Hepatic stellate cell (primary cell): Measurements from ENCODE around the gene PRL.

ENCODE experiments used
- DNase-seq: peaks from one replicate; pipeline ENCODE4 v3.0.0; 2011; ENCODE audit warnings: low spot score

Gene PRL

DNA sequence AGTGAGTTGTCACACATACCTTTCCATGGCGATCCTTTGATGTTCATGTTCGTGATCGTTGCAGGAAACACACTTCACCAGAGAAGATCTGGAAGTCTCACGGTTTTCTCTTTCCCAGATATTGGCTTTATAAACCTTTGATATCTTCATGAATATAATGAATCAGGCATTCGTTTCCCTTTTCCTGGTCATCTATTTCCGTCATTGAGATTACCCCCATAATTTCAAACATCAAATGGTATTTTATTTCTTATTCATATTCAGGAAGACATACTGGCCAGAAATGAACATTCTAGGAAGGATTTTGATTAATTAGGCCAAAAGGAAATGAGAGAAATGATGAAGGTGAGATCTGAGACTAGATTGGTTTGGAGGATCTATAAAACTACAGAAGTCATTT, at the start of gene PRL:
Gene PRL (minus strand): TSS at position 101 of the 400 bp plus-strand sequence. CDS start 54 bp downstream, at position 47.
- DNase-seq, result no peak

DNA sequence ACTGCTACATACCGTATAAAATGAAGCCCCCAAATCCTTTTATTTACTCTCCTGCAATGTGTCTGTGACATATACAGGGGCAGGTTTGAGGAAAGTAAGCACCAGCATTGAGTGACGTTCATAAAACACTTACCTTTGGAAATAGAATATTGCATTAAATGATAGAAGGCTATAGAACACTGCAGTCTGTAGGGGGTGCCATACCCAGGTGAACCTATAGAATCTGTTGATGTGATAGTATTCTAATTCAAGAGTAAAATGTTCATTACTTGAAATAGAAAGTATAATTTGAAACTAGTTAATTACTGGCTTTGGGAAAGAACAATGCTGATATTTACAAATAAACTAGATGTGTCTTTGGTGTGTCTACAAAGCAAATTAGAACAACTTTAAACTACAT, 47.0 kb upstream of the PRL start:
- DNase-seq, result no peak

DNA sequence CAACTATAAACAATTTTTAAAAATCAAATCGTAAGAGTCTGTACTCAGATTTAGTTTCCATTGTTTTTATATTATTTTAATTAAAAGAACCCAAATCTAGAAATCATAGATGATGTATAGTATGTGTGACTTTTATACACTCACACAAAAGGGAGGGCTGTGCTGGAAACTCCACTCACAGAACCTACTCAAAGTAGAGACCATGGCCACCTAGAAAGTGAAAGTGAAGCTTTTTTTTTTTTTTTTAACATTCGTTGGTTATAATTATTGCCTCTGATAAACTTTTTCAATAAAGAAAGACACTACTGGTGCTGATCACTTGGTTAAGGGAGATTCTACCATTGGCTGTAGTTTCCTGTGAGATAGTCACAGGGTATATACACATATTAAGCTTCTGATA, 37.9 kb upstream of the PRL start:
- DNase-seq, result no peak

DNA sequence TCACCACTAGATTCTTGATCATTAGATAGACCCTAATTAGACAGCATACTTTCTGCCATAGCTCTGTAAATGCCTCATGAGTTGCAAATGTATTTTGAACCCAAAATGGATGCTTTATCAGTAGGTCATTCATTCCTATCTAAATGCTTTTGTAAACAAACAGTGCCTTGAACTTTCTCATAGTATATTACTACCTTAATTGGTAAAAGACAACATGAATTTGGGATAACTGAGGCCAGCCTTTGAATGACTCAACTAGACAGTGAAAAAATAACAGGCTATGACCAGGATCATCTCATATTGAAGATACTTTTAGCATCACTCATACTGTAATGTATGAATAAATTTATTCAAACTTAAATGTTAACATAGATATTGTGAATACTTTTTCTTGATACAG, 37.0 kb upstream of the PRL start:
- no peak for DNase-seq

DNA sequence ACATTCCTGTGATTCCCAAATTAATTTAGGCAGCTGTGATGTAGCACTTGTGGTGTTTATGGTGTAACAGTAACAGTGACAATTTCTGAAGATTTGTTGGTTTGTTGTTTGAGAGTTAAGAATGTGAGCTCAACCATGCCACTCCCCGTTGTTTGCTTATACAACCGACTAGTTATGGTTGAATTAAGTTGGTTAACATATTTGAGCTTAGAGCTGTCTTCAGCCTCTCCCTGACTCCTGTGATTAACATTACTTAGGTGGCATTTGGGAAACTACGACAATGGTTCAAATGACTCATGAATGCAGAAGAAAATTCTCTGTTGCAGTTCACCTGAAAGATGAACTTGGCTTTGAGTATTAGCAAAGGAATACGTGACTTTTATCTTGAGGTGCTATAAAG, 35.9 kb upstream of the PRL start:
- DNase-seq, result no peak

DNA sequence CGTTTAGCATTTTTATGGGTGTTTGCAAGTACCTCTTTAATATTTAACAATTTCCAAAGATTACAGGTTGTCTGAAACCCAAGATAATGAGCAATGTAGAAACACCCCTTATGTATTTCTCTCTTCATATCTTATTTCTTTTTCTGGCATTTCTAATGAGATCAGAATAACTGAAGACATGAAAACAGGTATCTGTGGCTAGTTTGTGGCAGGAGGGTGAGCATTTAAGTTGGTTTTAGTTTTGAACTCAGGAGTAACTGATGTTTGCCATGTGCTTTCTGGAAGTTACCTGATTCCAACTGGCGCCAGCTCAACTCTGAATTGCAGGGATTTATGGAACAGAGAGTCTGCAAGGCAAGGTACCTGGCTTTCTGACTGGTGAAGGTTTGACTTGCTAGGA, 35.4 kb upstream of the PRL start:
- no peak for DNase-seq

DNA sequence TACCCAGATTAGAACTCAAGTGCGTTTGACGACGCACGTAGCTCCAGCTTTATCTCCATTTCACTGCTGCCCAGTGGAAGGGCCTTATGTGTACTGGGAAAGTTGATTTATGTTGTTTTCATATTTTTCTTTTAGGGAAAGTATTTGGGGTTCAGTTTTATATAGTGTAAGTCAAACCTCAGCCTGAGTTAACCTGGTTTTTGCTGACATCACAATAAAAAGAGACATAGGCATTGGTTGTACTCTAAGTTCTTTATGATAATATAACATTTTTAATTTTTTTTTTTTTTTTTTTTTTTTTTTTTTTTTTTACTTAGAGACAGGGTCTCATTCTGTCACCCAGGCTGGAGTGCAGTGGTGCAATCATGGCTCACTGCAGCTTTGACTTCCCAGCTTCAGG, 34.1 kb upstream of the PRL start:
- DNase-seq, result no peak

DNA sequence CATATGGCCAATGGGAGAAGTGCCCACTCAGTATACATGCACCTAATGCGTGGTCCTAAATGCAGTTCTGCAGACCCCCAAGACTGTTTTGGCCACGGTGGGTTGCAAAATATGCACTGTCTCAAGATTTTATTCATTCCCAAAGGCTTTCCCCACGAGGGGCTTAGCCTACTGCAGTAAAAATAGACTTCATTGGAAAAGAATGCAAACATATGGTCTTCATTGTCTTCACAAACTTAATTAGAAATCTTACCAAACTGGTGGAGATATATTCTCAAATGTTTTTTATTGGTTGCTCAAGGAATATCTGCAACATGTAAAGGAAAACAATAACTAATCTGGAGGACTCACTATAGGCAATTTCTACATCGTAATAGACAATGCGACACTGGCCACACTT, 31.6 kb upstream of the PRL start:
- no peak for DNase-seq

DNA sequence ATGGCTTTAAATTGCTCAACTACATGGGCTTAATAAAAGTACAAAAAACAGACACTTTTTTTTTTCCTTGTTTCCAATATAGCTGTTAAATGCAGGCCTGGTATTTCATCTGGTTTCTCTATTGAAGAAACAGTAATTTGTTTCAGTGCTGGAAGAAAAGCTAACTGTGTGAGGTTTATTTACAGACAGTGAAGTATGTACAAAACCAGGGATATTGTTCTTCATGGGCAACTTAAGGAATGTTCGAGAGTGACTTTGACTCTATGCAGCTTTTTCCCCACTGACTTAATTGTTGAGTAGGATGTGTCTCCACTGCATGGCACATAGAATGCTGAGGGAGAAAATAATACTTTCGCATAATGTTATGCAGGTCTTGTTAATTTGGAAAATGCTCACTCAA, 31.0 kb upstream of the PRL start:
- DNase-seq, result no peak

DNA sequence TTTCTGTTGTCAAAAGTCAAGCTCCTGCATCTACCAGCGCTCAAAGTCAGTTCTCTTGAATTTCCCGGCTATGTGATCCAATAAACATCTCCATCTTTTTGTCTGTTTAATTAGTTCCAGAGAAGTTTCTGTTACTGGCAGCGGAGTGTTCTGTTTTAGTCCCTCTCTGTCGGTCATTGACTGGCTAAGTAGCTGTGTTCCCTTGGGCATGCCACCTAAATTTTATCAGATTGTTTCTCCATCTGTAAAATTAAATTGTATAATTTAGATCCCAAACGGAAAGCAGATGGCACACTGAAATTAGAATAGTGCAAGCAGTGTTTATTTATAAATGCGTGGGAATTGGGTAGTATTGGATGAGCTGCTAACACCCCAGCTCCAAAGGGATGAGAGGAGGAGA, 29.7 kb upstream of the PRL start:
- no peak for DNase-seq

DNA sequence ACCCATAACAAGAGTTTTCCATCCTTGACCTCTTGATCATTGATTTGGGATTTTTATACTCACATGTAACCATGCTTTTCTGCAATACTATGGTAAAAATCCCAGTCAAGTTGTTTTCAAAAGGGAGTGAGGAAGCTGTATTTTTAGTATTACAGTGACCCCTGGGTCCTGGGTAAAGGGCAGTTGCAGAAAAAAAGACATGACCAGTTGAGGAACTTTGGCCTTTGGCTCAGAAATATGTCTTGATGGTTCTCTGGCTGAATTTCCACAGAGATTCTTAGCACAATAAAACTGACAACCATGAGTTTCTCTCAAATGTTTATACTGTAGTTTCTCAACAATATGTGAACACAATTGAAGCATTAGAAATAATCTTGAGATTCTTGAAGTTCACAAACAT, 28.6 kb upstream of the PRL start:
- DNase-seq, result no peak

DNA sequence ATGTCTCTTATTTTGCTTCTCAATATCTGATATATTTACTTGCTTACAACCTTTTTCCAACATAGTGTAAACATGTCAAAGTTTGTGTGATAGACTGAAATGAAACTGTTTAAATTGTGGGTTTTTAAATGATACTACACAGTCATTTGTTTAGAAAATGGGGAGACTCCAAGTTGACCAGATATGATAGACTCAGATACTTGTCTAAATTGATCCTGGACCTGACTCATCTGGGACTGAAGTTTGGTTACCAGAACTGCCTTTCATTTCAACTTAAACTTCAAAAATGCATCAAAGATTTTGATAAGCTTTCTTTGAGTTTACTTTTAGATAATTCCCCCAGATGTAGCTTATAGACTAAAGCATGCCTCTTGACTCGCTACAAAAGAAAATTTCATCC, 27.0 kb upstream of the PRL start:
- DNase-seq, result no peak

DNA sequence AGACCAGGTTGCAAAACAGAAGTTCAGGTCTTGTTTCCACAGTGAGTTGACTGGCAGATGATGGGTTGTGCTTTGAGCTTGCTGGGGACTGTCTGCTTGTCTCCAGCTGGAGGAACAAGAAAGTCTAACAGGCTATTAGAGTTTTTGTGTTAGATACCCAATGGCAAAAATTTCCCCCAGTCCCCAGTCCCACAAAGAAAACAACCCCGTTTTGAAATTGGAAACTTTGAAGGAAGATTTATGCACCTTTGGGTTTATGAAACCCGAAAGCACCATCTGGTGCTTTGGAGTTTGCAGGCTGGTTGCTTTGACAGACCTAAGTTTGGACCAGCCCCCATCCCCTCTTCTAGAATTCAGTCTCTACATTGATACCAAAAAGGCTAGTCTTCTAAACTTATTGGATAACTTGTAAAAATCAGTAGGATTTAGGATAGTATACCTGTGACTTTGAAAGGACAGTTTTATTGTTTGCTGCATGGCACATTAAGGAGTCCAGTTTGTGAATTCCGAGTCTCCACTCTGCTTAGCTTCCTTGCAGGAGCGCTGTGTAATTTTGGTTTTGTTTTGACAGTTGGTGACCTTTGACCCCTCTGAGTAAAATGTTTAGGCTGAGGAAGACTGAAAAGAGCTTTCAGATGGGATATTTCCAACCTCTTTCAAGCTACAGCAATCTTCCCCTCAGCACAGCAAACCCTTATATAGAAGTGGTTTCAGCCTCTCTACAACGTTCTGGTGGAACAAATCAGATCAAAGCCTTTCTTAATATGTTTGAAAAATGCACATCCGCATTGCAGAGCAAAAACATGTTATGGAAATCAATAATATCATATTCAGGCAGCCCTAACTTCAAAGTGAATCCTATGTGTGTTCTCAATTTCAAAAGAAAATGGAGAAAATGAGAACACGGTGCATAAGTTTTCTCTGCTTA, 25.5 kb upstream of the PRL start:
- no peak for DNase-seq

DNA sequence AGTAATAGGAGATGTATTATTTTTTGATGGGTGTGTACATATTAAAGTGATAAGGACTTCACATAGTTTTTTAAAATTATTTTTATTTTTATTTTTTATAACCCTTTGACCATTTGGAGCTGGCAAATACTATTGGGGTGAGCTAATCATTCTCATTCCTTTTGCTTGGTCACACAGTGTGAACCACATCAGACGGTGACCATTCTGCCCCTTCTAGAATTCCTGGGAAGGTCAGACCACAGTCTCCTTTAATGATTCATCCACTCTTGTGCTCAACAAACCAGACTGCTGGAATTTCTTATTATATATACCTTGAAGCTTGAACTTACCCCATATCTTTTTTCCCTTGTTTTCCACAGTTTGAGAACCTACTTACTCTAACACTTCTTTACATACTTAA, 23.9 kb upstream of the PRL start:
- peak; percentile 44 for DNase-seq

DNA sequence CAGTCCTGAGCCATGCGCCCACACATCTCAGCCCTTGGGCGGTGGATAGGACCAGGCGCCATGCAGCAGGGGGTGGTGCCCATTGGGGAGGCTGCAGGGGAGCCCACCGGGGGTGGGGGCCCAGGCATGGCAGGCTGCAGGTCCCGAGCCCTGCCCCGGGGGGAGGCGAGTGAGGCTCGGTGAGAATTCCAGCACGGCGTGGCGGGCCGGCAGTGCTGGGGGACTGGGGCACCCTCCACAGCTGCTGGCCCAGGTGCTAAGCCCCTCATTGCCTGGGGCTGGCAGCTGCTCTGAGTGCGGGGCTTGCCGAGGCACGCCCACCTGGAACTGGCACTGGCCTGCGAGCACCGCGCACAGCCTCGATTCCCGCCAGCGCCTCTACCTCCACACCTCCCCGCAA, 21.6 kb upstream of the PRL start:
- no peak for DNase-seq

DNA sequence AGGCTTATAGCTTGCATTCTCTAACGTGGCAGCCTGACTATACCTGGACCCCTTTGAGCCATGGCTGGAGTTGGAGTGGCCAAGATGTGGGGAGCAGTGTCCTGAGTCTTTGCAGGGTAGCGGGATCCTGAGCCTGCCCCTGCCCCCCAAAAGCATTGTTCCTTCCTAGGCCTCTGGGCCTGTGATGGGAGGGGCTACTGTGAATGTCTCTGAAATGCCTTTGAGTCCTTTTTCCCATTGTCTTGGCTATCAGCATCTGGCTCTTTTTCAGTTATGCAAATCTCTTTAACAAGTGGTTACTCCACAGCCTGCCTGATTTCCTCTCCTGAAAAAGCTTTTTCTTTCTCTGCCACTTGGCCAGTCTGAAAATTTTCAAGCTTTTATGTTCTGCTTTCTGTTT, 17.0 kb upstream of the PRL start:
- DNase-seq, result no peak

DNA sequence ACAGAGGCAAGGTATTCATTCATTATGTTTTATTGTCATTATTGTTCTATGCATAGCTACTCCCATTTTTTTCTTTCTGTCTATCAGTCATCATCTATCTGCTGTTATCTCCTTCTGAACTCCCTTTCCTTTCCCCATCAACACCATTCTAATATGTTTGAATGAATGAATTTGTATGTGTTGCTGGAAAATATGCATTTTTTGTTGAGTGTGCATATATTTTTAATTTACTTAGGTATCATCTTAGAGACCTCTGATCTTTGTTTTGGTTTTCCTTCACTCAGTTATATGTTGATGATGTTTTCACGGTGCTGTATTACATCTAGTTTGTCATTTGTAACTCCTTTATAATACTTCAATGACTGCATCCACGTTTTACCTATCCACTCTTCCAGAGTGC, 12.1 kb upstream of the PRL start:
- DNase-seq, result no peak

DNA sequence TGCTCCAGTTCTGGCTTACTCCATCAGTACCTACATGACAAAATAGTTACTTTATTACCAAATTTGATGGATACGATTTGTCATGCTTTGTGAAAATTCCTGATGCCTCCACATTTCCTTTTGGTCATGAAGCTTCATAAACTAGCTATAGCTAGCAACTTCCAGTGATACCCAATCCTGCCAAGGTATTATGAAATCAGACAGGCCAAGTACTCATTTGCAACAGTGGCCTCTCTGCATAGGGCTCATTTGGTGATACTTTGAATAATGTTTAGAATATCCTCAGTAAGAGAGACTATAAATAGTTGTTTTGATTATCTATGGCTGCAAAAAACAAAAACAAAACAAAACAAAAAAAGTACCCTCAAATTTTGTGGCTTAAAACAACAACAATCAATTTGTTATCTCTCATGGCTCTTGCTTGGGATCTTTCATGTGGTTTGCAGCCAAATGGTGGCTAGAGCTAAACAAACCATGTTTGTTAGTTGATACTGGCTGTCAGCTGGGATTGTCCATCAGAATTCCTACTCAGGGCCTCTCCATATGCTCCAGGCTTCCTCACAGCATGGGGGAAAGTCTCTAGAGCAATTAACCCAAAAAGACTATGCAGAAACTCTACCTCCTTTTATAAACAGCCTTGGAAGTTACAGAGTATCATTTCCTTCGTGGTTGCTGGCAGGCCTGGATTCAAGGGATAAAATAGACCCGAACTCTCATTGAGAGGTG, 10.1 kb upstream of the PRL start:
- DNase-seq, result no peak

DNA sequence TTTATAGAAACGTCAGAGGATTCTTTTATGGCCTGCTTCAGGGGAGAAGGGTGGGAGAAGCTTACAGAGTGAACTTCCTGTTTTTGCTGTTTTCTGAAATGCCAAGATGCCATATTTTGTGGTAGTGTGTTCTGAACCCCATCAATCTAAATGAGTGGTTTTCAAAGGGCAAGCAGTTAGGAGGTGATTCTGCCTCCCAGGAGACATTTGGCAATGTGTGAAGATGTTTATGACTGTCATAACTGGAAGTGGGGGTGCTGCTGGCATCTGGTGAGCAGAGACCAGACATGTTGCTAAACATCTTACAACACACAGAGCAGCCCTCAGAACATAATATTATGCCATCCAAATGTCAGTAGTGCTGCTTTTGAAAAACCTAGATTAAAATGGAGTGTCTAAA, 6.0 kb upstream of the PRL start:
- DNase-seq, result no peak

DNA sequence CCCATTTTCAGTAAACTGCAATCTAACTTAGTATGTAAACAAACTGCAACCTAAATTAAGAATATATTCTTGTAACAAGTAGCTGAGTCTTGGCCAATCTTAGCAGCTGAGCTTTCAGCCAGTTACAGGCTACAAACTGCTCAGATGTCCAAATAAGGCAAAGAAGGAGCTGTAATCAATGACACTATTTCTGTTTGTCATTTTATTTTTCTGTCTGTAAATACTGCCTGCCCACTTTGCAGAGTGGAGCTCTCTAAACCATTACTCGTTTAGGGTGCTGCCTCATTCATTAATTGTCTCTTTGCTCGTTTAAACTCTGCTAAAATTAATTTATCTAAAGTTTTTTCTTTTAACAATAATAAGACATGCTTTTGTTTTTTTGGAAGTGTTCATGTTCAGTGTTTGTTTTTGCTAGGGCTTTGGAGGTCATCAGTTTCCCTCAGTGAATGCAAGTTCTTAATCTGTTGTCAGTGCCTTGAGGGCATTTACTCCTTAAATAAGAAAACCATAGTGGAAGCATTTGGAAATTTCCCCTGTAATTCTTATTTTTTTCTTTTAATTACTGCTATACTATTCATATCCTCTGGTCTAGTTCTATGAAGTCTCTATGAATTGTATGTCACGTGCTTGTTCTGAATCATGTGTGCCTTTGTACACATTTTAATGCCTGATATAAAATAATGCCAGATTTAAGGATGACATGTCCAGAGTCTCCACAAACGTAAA, 3.6 kb upstream of the PRL start:
- DNase-seq, result no peak

DNA sequence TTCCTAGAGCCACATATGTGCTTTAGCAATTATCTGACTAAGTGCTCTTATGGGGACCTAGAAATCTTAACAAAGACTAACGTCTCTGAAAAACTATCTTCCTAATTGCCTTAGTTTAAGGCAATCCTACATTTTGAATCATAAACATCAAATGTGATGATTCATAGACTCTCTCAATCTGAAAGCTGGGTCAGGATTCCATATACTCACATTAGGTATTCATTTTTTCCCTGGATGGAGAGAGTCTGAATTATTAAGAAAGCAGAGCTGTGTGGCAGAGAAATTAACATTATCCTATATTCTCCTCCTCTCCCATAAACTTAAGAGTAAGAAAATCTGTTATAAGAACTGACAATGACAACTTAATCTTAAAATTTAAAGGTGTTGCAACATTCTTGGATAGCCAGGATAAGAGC, 1.6 kb upstream of the PRL start:
- DNase-seq, result no peak

DNA sequence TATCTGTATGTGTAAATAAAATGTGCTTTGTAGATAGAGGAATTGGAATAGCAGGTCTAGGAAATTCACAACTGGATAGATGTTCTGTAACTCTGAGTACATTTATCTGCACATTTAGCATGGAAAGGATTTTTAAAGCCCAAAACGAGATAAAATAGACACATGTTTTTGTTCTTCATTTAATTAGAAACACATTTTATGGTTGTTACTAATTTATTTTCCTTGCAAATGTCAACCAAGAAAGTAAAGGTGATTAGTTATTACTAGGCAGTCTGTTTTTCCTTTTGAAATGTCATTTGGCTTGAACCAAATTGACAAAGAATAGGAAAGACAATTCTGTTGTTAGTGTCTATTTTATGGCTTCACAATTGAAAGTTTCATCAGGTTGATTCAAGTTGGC, 769 bp downstream of the PRL start:
- DNase-seq, result no peak

DNA sequence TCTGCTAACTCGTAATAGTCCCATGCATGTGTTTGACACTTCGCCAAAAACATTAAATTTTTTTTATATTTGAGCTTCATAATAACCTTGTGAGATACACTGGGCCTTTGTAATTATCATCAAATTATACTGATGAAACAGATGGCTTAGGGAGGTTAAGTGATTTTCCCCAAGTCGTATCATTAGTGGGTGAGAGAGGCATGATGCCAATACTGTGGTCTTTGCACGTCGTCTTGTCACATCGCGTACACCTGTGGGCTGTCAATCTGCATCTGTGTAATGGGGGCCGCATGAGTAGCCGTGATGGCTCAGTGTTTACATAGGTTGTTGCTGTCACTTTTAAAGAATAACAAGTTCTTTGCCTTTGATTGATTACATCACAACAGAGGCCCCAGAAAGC, 1.7 kb downstream of the PRL start:
- no peak for DNase-seq
